Vagina (tissue), 2 donors: ENCODE results near the gene TNFRSF13B. TPM values are rescaled to one million over a fixed set of nuclear protein-coding genes. Genes with fewer than 3 reads are reported as not detected.
"Not testable (repeated sequence)": the region's sequence is repeated elsewhere in the genome, so short reads cannot be mapped to it uniquely, and the experiment has no call there.

Experiments used
- DNase-seq, 2 donors: peaks; one replicate each; pipeline ENCODE4 v3.0.0-alpha.2; 2017; ENCODE audit errors: extremely low spot score in 2 of 2
- H3K27ac ChIP-seq: fragments of 200-600 bp; sonication (generic); one replicate; pipeline ENCODE4 v1.5.1; 2019
- H3K27me3 ChIP-seq: fragments of 200-600 bp; sonication (generic); one replicate; pipeline ENCODE4 v1.5.1; 2019
- H3K36me3 ChIP-seq, 2 donors: fragments of 200-600 bp; sonication (generic); one replicate each; pipeline ENCODE4 v1.5.1; 2017 to 2019
- H3K4me1 ChIP-seq: fragments of 200-600 bp; sonication (generic); one replicate; pipeline ENCODE4 v1.5.1; 2019
- H3K4me3 ChIP-seq, 2 donors: fragments of 200-600 bp; sonication (generic); 1 replicate in 1 of 2; 2 replicates in 1 of 2; pipeline ENCODE4 v1.5.1; 2016 to 2019
- H3K9me3 ChIP-seq: fragments of 200-600 bp; sonication (generic); one replicate; pipeline ENCODE4 v1.5.1; 2019
- CTCF ChIP-seq, 3 experiments: fragments of 450-650 bp in 2 of 3; fragments of 200-600 bp in 1 of 3; sonication (generic) in 1 of 3; IDR thresholded peaks; one replicate each; pipeline ENCODE4 v1.5.1; 2017 to 2019; ENCODE audit warnings: antibody characterized with exemption in 3 of 3, mild to moderate bottlenecking in 2 of 3, moderate library complexity in 2 of 3
- POLR2A ChIP-seq, 2 donors: fragments of 450-650 bp; IDR thresholded peaks; one replicate each; pipeline ENCODE4 v1.6.1; 2017; ENCODE audit warnings: antibody characterized with exemption in 2 of 2, mild to moderate bottlenecking in 2 of 2, moderate library complexity in 2 of 2
- POLR2AphosphoS5 ChIP-seq, 2 donors: sonication (generic); formaldehyde crosslinking; IDR thresholded peaks; one replicate each; pipeline ENCODE4 v1.9.0; 2017; ENCODE audit warnings: antibody characterized with exemption in 2 of 2, mild to moderate bottlenecking in 2 of 2, low read depth in 1 of 2; ENCODE audit not compliant: insufficient read depth in 1 of 2
- intact Hi-C: fragments of 100-400 bp; cut with DNase I; formaldehyde crosslinking; loops from one replicate; pipeline ENCODE4 v1.15.1; 2023
- total RNA-seq: library from RNA; depleted of rRNA; stranded (reverse); fragments of >200 nt; gene quantifications from one replicate; pipeline ENCODE4 v1.2.3, GENCODE V29; 2016

The TNFRSF13B gene
- total RNA-seq, 1 donor from 2014 or later: not detected

DNA sequence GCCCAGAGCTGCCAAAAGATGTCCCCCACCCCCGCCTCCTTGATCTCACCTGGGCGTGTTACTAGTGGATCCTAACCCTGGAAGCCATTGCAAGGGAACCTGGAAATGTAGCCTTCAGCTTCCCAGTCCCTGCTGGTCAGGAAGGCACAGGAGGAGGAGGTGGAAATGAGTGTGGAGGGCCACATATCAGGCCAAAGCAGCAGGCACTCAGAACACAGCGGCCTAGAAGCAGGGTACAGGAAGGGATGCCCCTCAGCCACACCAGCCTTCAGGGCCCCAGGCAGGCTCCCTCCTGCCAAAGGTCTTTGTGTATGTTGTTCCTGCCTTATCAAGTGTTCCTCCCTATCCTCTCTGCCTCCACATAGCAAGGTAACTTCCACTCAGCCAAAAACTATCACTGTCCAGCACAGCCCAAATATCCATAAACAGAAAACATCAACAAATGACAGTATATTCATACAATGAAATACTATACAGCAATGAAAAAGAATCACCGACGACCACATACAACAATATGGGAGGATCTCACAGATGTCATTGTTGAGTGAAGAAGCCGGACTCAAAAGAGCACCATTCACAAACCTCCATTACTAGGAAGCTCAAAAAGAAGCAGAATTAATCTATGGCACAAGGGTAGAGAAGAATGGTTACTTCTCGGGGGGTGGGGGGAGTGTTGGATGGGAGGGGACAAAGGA, 28.2 kb upstream of the TNFRSF13B start:
- no peaks in the 10 kb centered on the region for H3K27me3 ChIP-seq
- TF ChIP-seq POLR2A (IDR thresholded peaks at IDR 0.05) (no peak), CTCF (IDR thresholded peaks at IDR 0.05) (no peak), POLR2AphosphoS5 (IDR thresholded peaks at IDR 0.05; ENCODE audit: insufficient read depth in 1 of 2, low read depth in 1 of 2) (no peak)
- peaks cover 8% of the 10 kb centered on the region for H3K4me1 ChIP-seq
- no peaks in the 10 kb centered on the region for H3K36me3 ChIP-seq
- no peak overlapping the region for H3K4me3 ChIP-seq
- no peaks in the 10 kb centered on the region for H3K9me3 ChIP-seq
- H3K27ac ChIP-seq: no peak overlapping the region
- DNase-seq: no peak
- intact Hi-C loops: loop anchor here (10.0 kb wide), 1 partner anchor 135 kb away; no protein-coding TSS in a partner anchor

DNA sequence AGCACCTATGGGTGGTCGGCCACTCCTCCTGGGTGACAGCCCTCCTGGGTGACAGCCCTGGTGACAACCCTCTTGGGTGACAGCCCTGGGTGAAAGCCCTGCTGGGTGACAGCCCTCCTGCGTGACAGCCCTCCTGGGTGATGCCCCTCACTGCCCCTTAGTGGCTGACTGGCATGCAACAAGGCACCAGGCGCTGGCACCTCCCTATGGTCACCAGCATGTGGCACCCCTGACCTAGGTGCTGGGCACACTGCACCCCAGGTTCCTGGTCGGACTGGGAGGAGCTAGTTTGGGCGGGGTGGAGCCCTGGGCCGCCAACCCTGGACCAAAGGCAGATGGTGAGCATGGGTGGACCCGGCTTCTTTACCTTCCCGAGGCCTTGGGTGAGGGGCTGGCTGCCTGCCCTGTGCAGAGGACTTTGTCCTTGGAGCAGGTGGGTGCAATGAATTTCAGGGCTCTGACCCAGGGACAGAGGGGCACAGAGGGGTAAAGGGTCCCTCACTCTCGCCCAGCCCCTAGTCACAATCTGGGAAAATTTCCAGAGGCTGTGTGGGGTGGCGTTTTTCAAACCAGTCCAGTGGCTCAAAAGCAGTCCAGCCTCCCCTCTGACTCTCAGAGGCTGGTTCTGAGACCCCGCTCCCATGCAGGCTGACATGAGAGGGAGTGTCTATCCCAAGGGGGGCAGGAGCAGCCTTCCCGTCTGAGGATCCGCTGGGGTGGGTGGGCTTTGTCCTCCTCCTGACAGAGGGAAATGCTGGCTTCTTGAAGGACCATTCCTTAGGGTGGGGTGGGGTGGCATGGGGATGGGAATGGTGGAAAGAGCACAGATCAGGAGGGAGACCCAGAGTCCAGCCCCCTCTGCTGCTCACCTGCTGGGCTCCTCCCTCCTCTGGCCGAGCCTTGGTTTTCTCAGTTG, 25.9 kb upstream of the TNFRSF13B start:
- intact Hi-C loops: no loop called here
- Histone ChIP-seq H3K4me3 (no peak overlapping the region), H3K4me1 (peaks cover 8% of the 10 kb centered on the region), H3K27ac (no peak overlapping the region), H3K27me3 (no peaks in the 10 kb centered on the region), H3K9me3 (no peaks in the 10 kb centered on the region), H3K36me3 (no peaks in the 10 kb centered on the region)
- TF ChIP-seq POLR2A (IDR thresholded peaks at IDR 0.05) (no peak), POLR2AphosphoS5 (IDR thresholded peaks at IDR 0.05; ENCODE audit: insufficient read depth in 1 of 2, low read depth in 1 of 2) (no peak), CTCF (IDR thresholded peaks at IDR 0.05) (no peak)
- no peak for DNase-seq

- intact Hi-C loops, H3K27ac ChIP-seq: not testable (repeated sequence)
These were observed 24.8 kb upstream of the TNFRSF13B start for GRCh38 chr17:16996726-16997125.

GRCh38 chr17:16995930-16996329, 24.0 kb upstream of the TNFRSF13B start:
- TF ChIP-seq CTCF (IDR thresholded peaks at IDR 0.05) (no peak), POLR2AphosphoS5 (IDR thresholded peaks at IDR 0.05; ENCODE audit: insufficient read depth in 1 of 2, low read depth in 1 of 2) (no peak), POLR2A (IDR thresholded peaks at IDR 0.05) (no peak)
- Histone ChIP-seq H3K4me1 (no peaks in the 10 kb centered on the region), H3K27me3 (no peaks in the 10 kb centered on the region), H3K27ac (no peak overlapping the region), H3K36me3 (no peaks in the 10 kb centered on the region), H3K9me3 (no peaks in the 10 kb centered on the region), H3K4me3 (no peak overlapping the region)
- intact Hi-C loops: no loop called here
- no peak for DNase-seq

More at GRCh38 chr17:16996726-16997125, 24.8 kb upstream of the TNFRSF13B start:
- DNase-seq, H3K36me3 ChIP-seq, H3K27me3 ChIP-seq, H3K4me1 ChIP-seq, H3K9me3 ChIP-seq, H3K4me3 ChIP-seq: not testable (repeated sequence)

GRCh38 chr17:16994631-16995030, 22.7 kb upstream of the TNFRSF13B start:
- no peak overlapping the region for H3K4me3 ChIP-seq
- H3K27me3 ChIP-seq: no peaks in the 10 kb centered on the region
- no peaks in the 10 kb centered on the region for H3K36me3 ChIP-seq
- no peaks in the 10 kb centered on the region for H3K9me3 ChIP-seq
- TF ChIP-seq POLR2AphosphoS5 (IDR thresholded peaks at IDR 0.05; ENCODE audit: insufficient read depth in 1 of 2, low read depth in 1 of 2): no peak
- TF ChIP-seq POLR2A (IDR thresholded peaks at IDR 0.05): no peak
- no peak for TF ChIP-seq CTCF (IDR thresholded peaks at IDR 0.05)
- intact Hi-C loops: no loop called here
- no peaks in the 10 kb centered on the region for H3K4me1 ChIP-seq
- H3K27ac ChIP-seq: no peak overlapping the region
- no peak for DNase-seq
